Sigmoid colon (tissue), 7 donors: ENCODE data around the gene NRL. TPM values are rescaled to one million over a fixed set of nuclear protein-coding genes. Genes with fewer than 3 reads are reported as not detected.

ENCODE experiments used
- DNase-seq: peaks from one replicate; pipeline ENCODE4 v3.0.0-alpha.2; 2019
- H3K27ac ChIP-seq, 4 donors: fragments of 200-600 bp; sonication (generic); one replicate each; pipeline ENCODE4 v1.5.1; 2016 to 2019; ENCODE audit warnings: mild to moderate bottlenecking in 1 of 4
- H3K27me3 ChIP-seq, 3 donors: fragments of 200-600 bp; sonication (generic); one replicate each; pipeline ENCODE4 v1.5.1; 2019; ENCODE audit warnings: mild to moderate bottlenecking in 1 of 3
- H3K36me3 ChIP-seq, 4 donors: fragments of 200-600 bp; sonication (generic); one replicate each; pipeline ENCODE4 v1.5.1; 2016 to 2019
- H3K4me1 ChIP-seq, 4 donors: fragments of 200-600 bp; sonication (generic); one replicate each; pipeline ENCODE4 v1.5.1; 2017 to 2019
- H3K4me3 ChIP-seq, 4 donors: fragments of 200-600 bp; sonication (generic); one replicate each; pipeline ENCODE4 v1.5.1; 2017 to 2019; ENCODE audit warnings: mild to moderate bottlenecking in 2 of 4, moderate library complexity in 1 of 4
- H3K9me3 ChIP-seq, 4 donors: fragments of 200-600 bp in 3 of 4; sonication (generic) in 3 of 4; one replicate each; pipeline versions ENCODE4 v1.5.1 to v1.6.1; 2013 to 2019
- EP300 ChIP-seq, 4 donors: sonication (generic); formaldehyde crosslinking; IDR thresholded peaks; one replicate each; pipeline ENCODE4 v1.6.1; 2017; ENCODE audit warnings: antibody characterized with exemption in 4 of 4
- POLR2A ChIP-seq, 2 donors: fragments of 450-650 bp; IDR thresholded peaks; one replicate each; pipeline ENCODE4 v1.6.1; 2016; ENCODE audit warnings: antibody characterized with exemption in 2 of 2, mild to moderate bottlenecking in 2 of 2, moderate library complexity in 2 of 2
- POLR2AphosphoS5 ChIP-seq, 4 donors: sonication (generic); formaldehyde crosslinking; IDR thresholded peaks; one replicate each; pipeline ENCODE4 v1.6.1; 2017; ENCODE audit warnings: antibody characterized with exemption in 4 of 4
- WGBS, 2 donors: extraction: QIAGEN DNeasy Blood & Tissue Kit; methylation state at CpG; one replicate each; pipeline ENCODE4 v1.1.7; 2013; 5-methylcytosine and 5-hydroxymethylcytosine counted together
- intact Hi-C: fragments of 100-400 bp; cut with DNase I; formaldehyde crosslinking; loops from one replicate; pipeline ENCODE4 v1.15.1; 2023
- polyA plus RNA-seq, 3 donors: library from polyadenylated mRNA; stranded (reverse); fragments of 200-250 nt; gene quantifications; one replicate each; pipeline ENCODE4 v1.2.3, GENCODE V29; 2013
- total RNA-seq, 4 donors: library from RNA; depleted of rRNA; stranded (reverse); fragments of >200 nt; gene quantifications; one replicate each; pipeline ENCODE4 v1.1.0, GENCODE V29; 2016
- TF ChIP-seq, protein P1 (sequence below), 4 experiments: fragments of 450-650 bp in 3 of 4; fragments of 200-600 bp in 1 of 4; IDR thresholded peaks; one replicate each; pipeline ENCODE4 v1.5.1; 2016 to 2019; ENCODE audit warnings: antibody characterized with exemption in 4 of 4, mild to moderate bottlenecking in 3 of 4, moderate library complexity in 2 of 4
- donor health status: healthy with polysubstance abuse.
- donor health status: Bipolar disorder and iron deficiency.
- donor health status: healthy.

The NRL gene
- total and polyA plus RNA-seq, 7 donors = 0.71 to 2.9 (median 1.8) TPM

GRCh38 chr14:24137529-24138395, 23.0 kb upstream of the NRL start:
- peaks cover 14 to 24% (median 17%) of the 10 kb centered on the region in 4 donors for H3K36me3 ChIP-seq
- H3K27ac ChIP-seq = peak overlapping the region; percentile 93 to 95 (median 94)
- DNase-seq = no peak
- WGBS, 2 donors = 85 to 91% methylated on average over 8 of the region's 8 CpGs
- intact Hi-C loops = loop anchor here (2.0 to 5.0 kb wide), 2 partner anchors 23 to 580 kb away; partner anchors contain the start of genes DCAF11, NRL and THTPA
- no peak overlapping the region for H3K4me3 ChIP-seq
- peaks cover 0 to 50% (median 41%) of the 10 kb centered on the region in 4 donors for H3K4me1 ChIP-seq
- TF ChIP-seq EP300 (IDR thresholded peaks at IDR 0.05) (no peak), POLR2AphosphoS5 (IDR thresholded peaks at IDR 0.05) (no peak), POLR2A (IDR thresholded peaks at IDR 0.05) (no peak)
- TF ChIP-seq, protein P1, sequence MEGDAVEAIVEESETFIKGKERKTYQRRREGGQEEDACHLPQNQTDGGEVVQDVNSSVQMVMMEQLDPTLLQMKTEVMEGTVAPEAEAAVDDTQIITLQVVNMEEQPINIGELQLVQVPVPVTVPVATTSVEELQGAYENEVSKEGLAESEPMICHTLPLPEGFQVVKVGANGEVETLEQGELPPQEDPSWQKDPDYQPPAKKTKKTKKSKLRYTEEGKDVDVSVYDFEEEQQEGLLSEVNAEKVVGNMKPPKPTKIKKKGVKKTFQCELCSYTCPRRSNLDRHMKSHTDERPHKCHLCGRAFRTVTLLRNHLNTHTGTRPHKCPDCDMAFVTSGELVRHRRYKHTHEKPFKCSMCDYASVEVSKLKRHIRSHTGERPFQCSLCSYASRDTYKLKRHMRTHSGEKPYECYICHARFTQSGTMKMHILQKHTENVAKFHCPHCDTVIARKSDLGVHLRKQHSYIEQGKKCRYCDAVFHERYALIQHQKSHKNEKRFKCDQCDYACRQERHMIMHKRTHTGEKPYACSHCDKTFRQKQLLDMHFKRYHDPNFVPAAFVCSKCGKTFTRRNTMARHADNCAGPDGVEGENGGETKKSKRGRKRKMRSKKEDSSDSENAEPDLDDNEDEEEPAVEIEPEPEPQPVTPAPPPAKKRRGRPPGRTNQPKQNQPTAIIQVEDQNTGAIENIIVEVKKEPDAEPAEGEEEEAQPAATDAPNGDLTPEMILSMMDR (IDR thresholded peaks at IDR 0.05) = no peak
- no peaks in the 10 kb centered on the region for H3K27me3 ChIP-seq
- H3K9me3 ChIP-seq = no peaks in the 10 kb centered on the region

DNA sequence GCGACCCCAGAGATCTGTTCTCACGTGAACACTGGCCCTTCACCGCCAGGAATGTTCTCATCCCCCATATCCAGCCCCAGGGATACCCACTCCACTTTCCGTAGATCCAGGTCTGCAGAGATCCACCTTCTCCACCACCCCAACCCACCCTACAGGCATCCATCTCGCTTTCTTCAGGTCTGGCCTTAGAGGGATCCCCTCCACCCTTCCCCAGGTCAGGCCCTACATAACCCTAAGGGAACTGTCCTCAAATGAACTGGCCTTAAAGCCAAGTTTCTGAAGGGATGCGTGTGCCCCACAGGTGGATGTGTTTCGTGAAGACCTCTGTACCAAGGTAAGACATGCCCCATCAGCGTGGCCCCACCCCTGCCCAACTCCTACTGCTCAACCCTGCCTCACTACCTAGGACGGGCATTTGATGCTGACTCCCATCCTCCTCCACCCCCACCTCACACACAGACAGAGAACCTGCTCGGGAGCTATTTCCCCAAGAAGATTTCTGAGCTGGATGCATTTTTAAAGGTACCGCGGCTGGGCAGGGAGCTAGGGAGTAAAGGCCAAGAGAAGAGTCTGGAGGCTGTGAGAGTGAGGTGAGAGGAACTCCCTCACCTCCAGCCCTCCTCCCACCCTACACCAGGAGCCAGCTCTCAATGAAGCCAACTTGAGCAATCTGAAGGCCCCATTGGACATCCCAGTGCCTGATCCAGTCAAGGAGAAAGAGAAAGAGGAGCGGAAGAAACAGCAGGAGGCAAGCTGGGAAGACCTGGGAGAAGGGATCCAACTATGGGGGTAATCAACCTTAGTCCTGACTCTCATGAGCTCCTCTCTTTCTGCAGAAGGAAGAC, 22.2 kb upstream of the NRL start:
- Histone ChIP-seq H3K36me3 (peaks cover 14 to 24% (median 17%) of the 10 kb centered on the region in 4 donors), H3K9me3 (no peaks in the 10 kb centered on the region), H3K27ac (peak overlapping the region; percentile 93 to 95 (median 94)), H3K4me1 (peaks cover 0 to 45% (median 37%) of the 10 kb centered on the region in 4 donors), H3K27me3 (no peaks in the 10 kb centered on the region), H3K4me3 (peak overlapping the region; percentile 85 to 99 (median 96))
- WGBS, 2 donors = 19 to 35% methylated on average over 13 of the region's 13 CpGs
- no peak for TF ChIP-seq EP300 (IDR thresholded peaks at IDR 0.05)
- no peak for TF ChIP-seq POLR2AphosphoS5 (IDR thresholded peaks at IDR 0.05)
- no peak for TF ChIP-seq POLR2A (IDR thresholded peaks at IDR 0.05)
- TF ChIP-seq, protein P1 (IDR thresholded peaks at IDR 0.05) = no peak
- DNase-seq = no peak
- intact Hi-C loops = loop anchor here (2.0 to 5.0 kb wide), 2 partner anchors 22 to 580 kb away; partner anchors contain the start of genes DCAF11, NRL and THTPA

DNA sequence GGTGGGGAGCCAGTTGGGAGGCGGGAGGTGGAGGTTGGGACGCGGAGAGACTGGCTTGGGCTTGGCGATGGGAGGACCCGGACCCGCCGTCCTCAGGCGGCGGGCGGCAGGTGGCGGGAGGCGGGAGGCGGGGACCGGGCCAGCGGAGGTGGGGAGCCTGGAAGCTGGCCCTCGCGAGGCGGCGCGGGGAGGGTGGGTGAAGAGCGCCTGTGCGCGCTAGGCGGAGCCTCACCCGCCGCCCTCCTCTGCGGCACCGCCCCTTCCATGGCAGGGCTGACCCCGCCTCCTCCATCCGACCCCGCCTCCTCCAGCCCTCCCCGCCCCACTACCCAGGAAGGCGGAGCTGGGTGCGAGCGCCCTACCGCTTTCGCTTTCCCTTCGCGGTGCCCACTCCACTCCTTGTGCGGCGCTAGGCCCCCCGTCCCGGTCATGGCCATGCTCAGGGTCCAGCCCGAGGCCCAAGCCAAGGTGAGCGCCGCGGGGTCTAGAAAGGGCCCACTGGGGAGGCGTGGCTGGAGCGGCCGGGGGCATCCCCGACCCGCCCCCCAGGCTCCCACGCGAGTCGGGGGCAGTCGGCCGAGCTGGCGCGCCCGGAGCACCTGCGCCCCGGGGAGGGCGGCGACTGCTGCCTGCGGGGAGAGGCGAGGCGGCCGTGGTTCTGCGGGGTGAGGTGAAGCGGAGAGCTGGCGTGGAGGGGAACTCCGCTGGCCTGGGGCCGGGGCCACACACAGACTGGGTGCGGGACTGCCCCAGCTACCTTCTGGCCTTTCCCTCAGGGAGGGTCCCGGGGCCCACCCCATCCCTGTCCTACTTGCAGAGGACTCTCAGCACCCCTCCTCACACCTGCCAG, 21.3 kb upstream of the NRL start, which contains the start of gene PSME1:
Gene PSME1 (plus strand): TSS at position 361 of the 850 bp plus-strand sequence. CDS start 69 bp downstream, at position 430.
- WGBS, 2 donors = 0 to 1% methylated on average over 73 to 75 of the region's 75 CpGs
- peak within 1 kb of the TSS; percentile 93 to 95 (median 94) for H3K27ac ChIP-seq
- peaks cover 0 to 44% (median 36%) of the 10 kb centered on the region in 4 donors for H3K4me1 ChIP-seq
- peak; percentile 97 for DNase-seq
- H3K4me3 ChIP-seq = peak within 1 kb of the TSS; percentile 85 to 99 (median 96)
- H3K9me3 ChIP-seq = no peaks in the 10 kb centered on the region
- H3K36me3 ChIP-seq = peaks cover 14 to 24% (median 17%) of the 10 kb centered on the region in 4 donors
- peak in 1 of 2 donors; percentile 62 for TF ChIP-seq POLR2A (IDR thresholded peaks at IDR 0.05)
- TF ChIP-seq, protein P1 (IDR thresholded peaks at IDR 0.05) = no peak
- peak in 1 of 4 donors; percentile 3 for TF ChIP-seq EP300 (IDR thresholded peaks at IDR 0.05)
- peak; percentile 79 to 90 (median 86) for TF ChIP-seq POLR2AphosphoS5 (IDR thresholded peaks at IDR 0.05)
- no peaks in the 10 kb centered on the region for H3K27me3 ChIP-seq
- intact Hi-C loops = loop anchor here (2.0 to 5.0 kb wide), 2 partner anchors 21 to 579 kb away; partner anchors contain the start of genes DCAF11, NRL and THTPA

DNA sequence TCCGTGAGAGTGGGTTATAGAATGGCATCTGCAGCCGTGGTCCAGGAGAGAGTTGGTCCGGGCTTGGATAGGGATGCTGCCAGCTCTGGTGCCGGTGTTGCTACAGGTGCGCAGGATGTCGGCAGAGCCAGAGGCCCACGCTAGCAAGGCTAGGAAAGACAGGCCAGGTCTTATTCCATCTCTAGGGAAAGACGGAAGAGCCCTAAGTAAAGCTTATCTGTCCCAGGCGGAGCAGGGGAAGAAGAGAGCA, 20.8 kb upstream of the NRL start:
- Histone ChIP-seq H3K27ac (peak overlapping the region; percentile 93 to 95 (median 94)), H3K9me3 (no peaks in the 10 kb centered on the region), H3K4me1 (peaks cover 0 to 41% (median 32%) of the 10 kb centered on the region in 4 donors), H3K27me3 (no peaks in the 10 kb centered on the region), H3K4me3 (peak overlapping the region; percentile 85 to 99 (median 96)), H3K36me3 (peaks cover 14 to 24% (median 17%) of the 10 kb centered on the region in 4 donors)
- WGBS, 2 donors = 3 to 8% methylated on average over 9 of the region's 9 CpGs
- DNase-seq = no peak
- TF ChIP-seq EP300 (IDR thresholded peaks at IDR 0.05) (no peak), POLR2A (IDR thresholded peaks at IDR 0.05) (no peak), POLR2AphosphoS5 (IDR thresholded peaks at IDR 0.05) (no peak)
- TF ChIP-seq, protein P1 (IDR thresholded peaks at IDR 0.05) = no peak
- intact Hi-C loops = loop anchor here (5.0 kb wide), 1 partner anchor 578 kb away; the partner anchor contains the start of gene THTPA
